GM21529 (cell line): ENCODE data around the gene MYO16.
"Not testable (repeated sequence)": the region's sequence is repeated elsewhere in the genome, so short reads cannot be mapped to it uniquely, and the experiment has no call there.

ENCODE experiments used
- ATAC-seq: cut with Tn5 transposase; IDR thresholded peaks from one replicate; pipeline ENCODE4 v1.9.1; 2021; ENCODE audit not compliant: unreplicated experiment

Gene MYO16

GRCh38 chr13:108741930-108742329, 112.5 kb downstream of the MYO16 start:
- ATAC-seq, result no peak

GRCh38 chr13:108742701-108743451, 113.5 kb downstream of the MYO16 start:
- no peak for ATAC-seq

- no peak for ATAC-seq
Observed at GRCh38 chr13:108743522-108743921, 114.1 kb downstream of the MYO16 start.

DNA sequence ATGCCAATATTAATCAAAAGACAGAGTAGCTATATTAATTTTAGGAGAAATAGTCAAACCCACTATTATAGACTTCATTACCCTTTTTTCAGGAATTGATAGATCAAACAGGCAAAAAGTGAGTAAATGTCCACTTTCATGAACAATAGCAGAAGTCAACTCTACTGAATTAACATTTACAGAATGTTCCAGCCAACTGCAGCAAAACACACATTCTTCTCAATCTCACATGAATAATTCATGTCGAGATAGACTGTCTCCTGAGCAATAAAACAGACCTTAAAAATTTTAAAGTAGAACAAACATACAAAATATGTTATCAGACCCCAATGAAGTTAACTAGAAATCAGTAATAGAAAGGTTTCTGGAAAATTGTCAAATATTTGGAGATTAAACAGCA, 118.4 kb downstream of the MYO16 start:
- ATAC-seq, result no peak

GRCh38 chr13:108752276-108752675, 122.9 kb downstream of the MYO16 start:
- ATAC-seq, result no peak

DNA sequence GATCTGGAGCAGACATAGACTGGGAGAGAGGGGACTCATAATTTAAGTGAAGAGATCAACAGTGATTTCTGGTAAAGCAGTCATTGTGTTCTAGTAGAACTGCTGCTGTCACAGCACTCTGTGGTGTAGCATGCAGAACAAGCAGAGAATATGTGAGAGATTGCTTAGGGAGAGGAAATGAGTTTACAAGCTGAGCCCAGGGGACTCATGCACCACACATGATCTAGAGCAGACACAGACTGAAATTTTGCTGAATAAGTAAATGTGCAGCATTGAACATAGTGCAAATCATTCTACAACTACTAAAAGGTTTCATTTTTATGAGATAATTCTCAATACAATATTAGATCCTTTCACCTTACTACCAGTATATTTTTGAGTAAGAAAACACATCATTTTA, 125.7 kb downstream of the MYO16 start:
- ATAC-seq, result no peak

DNA sequence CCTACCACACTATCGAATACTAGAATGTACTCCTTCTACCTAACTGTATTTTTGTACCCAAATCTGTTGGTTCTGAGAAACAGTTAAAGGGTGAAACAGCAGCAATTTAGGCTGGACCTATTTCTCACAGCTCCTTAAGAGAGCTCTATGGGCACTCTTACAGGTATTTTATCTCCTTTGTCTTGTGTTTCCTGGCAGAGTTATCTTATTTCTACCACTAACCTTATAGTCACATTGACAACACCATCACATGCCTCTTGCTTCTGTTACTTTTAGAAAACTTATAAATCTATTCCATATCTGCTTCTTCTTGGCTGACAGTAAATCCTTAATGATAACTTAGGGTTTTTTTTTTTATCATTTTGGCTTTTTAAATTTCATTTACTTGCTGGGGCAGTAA, 130.7 kb downstream of the MYO16 start:
- ATAC-seq, result no peak

DNA sequence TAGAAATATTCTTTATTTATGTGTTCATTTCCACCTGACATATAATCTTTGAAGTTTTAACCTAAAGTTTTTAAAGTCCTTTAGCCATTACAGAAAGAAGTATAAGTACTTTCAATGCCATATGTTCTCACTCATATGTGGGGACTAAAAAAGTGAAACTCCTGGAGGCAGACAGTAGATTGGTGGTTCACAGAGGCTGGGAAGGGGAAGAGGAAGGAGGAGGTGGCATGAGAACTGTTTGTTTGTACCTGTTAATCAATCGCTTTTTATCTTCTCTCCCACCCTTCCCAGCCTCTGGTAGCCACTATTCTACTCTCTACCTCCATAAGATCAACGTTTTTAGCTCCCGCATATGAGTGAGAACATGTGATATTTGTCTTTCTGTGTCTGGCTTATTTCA, 131.1 kb downstream of the MYO16 start:
- ATAC-seq, result no peak

DNA sequence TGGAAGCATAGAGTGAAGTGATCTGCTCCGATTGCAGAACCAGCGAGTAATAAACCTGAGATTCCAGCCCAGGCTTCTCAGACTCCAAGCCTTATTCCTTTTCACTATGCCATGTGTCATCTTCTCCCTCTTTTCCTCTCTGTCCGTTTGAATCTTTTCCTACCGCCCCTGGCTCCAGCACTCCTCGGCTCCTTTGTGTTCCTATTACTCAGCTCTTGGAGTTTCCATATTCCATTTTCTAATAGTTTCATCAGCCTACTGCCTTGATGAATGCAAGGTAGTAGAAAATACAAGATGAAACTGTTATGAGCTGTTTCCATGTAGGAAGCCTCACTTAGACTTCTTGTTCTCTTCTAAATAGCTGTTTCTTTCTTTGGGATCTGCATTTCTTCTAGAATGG, 138.6 kb downstream of the MYO16 start:
- ATAC-seq, result no peak

GRCh38 chr13:108769213-108770070, 140.0 kb downstream of the MYO16 start:
- ATAC-seq, result no peak

DNA sequence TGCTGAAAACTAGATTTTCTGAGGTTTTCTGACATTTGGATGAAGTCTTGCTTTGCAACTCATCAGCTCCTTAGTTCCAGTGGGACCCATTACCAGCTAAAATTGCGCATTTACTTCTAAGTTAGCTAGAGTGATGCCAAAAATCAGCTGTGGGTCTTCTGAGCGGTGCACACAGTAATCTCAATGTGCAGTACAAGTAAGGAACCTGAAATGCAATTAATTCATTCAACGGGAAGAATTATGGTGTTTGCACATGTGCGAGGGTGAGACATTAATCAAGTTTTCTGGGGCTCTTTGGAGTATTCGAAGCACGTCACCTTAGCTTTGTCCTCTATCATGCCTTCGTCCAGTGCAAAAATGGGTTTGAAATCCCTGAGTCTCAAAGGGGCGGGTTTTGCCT, 146.2 kb downstream of the MYO16 start:
- no peak for ATAC-seq

- ATAC-seq, result no peak
Observed at GRCh38 chr13:108776650-108777049, 147.2 kb downstream of the MYO16 start.

- ATAC-seq, result no peak
Observed at GRCh38 chr13:108777421-108778420, 148.3 kb downstream of the MYO16 start.

- ATAC-seq, result no peak
Observed at GRCh38 chr13:108779308-108779707, 149.9 kb downstream of the MYO16 start.

DNA sequence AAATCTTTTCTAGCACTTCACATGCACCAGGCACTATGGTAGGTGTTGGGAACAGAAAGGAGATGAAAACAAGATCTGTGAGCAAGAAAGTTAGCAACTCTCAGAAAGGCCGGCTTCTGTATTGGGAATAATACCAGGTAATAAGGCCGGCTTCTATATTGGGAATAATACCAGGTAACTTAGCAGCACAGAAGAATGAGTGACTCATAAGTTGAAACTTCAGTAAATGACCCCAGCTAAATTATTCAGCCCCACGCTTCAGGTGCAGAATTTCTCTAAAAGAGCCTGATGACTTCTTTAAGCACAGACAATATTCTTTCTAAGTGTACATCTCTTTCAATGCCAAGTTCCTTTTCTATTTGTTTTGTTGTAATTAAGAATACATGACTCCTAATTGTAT, 151.3 kb downstream of the MYO16 start:
- ATAC-seq, result no peak

DNA sequence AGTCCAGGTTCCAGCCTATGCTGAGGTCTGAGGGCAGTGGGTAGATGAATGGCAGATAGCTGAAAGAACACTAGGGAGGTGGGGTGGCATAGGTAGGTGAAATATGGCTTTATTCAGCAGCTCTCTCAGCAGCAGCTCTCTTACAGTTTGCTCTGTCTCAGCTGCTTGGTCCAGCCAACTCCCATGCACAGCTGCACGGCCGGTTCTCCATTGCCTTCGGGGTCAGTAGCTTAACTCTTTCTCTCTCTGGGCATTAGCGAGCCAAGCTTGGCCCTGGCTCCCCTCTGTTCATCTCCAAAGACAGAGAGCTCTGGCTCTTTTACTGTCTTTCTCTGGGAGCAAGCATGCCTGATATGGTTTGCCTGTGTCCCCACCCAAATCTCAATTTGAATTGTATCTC, 151.9 kb downstream of the MYO16 start:
- no peak for ATAC-seq

DNA sequence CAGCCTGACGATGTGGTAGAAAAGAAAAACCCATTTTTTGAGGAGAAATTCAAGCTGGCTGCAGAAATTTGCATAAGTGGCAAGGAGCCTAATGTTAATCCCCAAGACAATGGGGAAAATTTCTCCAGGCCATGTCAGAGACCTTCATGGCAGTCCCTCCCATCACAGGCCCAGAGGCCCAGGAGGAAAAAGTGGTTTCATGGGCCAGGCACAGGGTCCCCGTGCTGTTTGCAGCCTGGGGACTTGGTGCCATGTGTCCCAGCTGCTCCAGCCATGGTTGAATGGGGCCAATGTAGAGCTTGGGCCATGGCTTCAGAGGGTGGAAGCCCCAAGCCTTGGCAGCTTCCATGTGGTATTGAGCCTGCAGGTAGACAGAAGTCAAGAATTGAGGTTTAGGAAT, 153.1 kb downstream of the MYO16 start:
- not testable (repeated sequence) for ATAC-seq

DNA sequence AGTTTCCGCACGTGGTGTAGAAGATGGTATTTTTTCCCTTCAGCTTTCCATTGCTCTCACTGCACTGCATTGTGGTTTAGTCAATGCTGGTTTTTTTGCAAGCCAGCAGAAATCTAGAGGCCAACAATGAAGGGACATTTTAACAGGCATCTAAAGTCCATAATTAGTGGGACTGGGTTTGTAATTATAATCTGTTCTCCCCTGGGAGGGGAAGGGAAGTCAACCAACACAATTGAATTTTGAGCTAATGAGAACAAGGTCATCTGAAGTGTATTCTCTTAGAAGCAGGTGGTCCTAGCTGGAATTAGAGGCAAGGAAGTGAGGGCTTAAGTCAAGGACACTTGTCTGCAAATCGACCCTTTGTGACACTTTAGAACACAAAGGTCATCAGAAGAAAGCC, 156.4 kb downstream of the MYO16 start:
- no peak for ATAC-seq

- ATAC-seq, result no peak
Observed at GRCh38 chr13:108786456-108787200, 157.2 kb downstream of the MYO16 start.

- ATAC-seq, result no peak
Observed at GRCh38 chr13:108787700-108788414, 158.4 kb downstream of the MYO16 start.
